Activated gamma-delta T cell treated with anti-CD3 and anti-CD28 coated beads, Interleukin-2, amount 50 U/mL, for 16 hours (primary cell): ENCODE data around the gene BEST2.
"Not testable (repeated sequence)": the region's sequence is repeated elsewhere in the genome, so short reads cannot be mapped to it uniquely, and the experiment has no call there.

Source experiments
- DNase-seq: peaks from one replicate; pipeline ENCODE4 v3.0.0-alpha.2; 2020; ENCODE audit warnings: low read depth

BEST2 gene

GRCh38 chr19:12751635-12752034 is at the start of gene BEST2:
Gene BEST2, plus strand, starts transcription at chr19:12751791. Its CDS starts 802 bp downstream, at chr19:12752593.
- DNase-seq: no peak

- DNase-seq: no peak
Measured at GRCh38 chr19:12703046-12703445, 48.5 kb upstream of the BEST2 start.

GRCh38 chr19:12705169-12705568 is 46.4 kb upstream of the BEST2 start:
- no peak for DNase-seq

- no peak for DNase-seq
Measured at GRCh38 chr19:12705654-12706331, 45.8 kb upstream of the BEST2 start.

- DNase-seq: no peak
Measured at GRCh38 chr19:12706332-12706718, 45.3 kb upstream of the BEST2 start.

GRCh38 chr19:12708641-12709040 is 43.0 kb upstream of the BEST2 start:
- DNase-seq: no peak

- DNase-seq: no peak
Measured at GRCh38 chr19:12711187-12711586, 40.4 kb upstream of the BEST2 start.

GRCh38 chr19:12712077-12712476 is 39.5 kb upstream of the BEST2 start:
- not testable (repeated sequence) for DNase-seq

- not testable (repeated sequence) for DNase-seq
Measured at GRCh38 chr19:12713304-12713703, 38.3 kb upstream of the BEST2 start.

- DNase-seq: no peak
Measured at GRCh38 chr19:12715102-12715501, 36.5 kb upstream of the BEST2 start.

GRCh38 chr19:12715929-12716328 is 35.7 kb upstream of the BEST2 start:
- no peak for DNase-seq

GRCh38 chr19:12720296-12720695 is 31.3 kb upstream of the BEST2 start:
- no peak for DNase-seq

- DNase-seq: no peak
Measured at GRCh38 chr19:12720851-12721655, 30.5 kb upstream of the BEST2 start.

GRCh38 chr19:12721656-12722565 is 29.7 kb upstream of the BEST2 start:
- no peak for DNase-seq

GRCh38 chr19:12722566-12723380 is 28.8 kb upstream of the BEST2 start:
- peak; percentile 90 for DNase-seq

- DNase-seq: no peak
Measured at GRCh38 chr19:12723381-12723640, 28.3 kb upstream of the BEST2 start.

- DNase-seq: peak; percentile 39
Measured at GRCh38 chr19:12723641-12724426, 27.8 kb upstream of the BEST2 start, which contains the start of gene TNPO2. Gene TNPO2, minus strand, starts transcription at chr19:12723932. Its CDS starts 2,955 bp downstream, at chr19:12720977.

- not testable (repeated sequence) for DNase-seq
Measured at GRCh38 chr19:12725612-12726011, 26.0 kb upstream of the BEST2 start.

- no peak for DNase-seq
Measured at GRCh38 chr19:12726988-12727316, 24.6 kb upstream of the BEST2 start.

GRCh38 chr19:12727745-12728433 is 23.7 kb upstream of the BEST2 start:
- DNase-seq: no peak
